GM13976 (cell line): ENCODE results near the gene CUX1.
"Not testable (repeated sequence)": the region's sequence is repeated elsewhere in the genome, so short reads cannot be mapped to it uniquely, and the experiment has no call there.

ENCODE experiments used
- DNase-seq: peaks from one replicate; pipeline ENCODE4 v3.0.0; 2012; ENCODE audit warnings: low spot score
- in situ Hi-C: fragments of 300-500 bp; cut with MboI; formaldehyde crosslinking; loops from one replicate; pipeline ENCODE4 v1.12.0; 2022; ENCODE audit warnings: low sequenced_read_pairs, mixed read lengths, inconsistent platforms; ENCODE audit not compliant: unreplicated experiment
- TF ChIP-seq, protein P1 (sequence below): IDR thresholded peaks from 2 replicates; pipeline ENCODE4 v1.5.1; 2012; ENCODE audit warnings: borderline replicate concordance, mild to moderate bottlenecking; ENCODE audit not compliant: insufficient read depth; ENCODE audit errors: extremely low read depth, missing control alignments, control extremely low read depth

CUX1 gene

GRCh38 chr7:101924171-101924570, 106.7 kb downstream of the CUX1 start:
- in situ Hi-C loops, result no loop called here
- TF ChIP-seq, protein P1, sequence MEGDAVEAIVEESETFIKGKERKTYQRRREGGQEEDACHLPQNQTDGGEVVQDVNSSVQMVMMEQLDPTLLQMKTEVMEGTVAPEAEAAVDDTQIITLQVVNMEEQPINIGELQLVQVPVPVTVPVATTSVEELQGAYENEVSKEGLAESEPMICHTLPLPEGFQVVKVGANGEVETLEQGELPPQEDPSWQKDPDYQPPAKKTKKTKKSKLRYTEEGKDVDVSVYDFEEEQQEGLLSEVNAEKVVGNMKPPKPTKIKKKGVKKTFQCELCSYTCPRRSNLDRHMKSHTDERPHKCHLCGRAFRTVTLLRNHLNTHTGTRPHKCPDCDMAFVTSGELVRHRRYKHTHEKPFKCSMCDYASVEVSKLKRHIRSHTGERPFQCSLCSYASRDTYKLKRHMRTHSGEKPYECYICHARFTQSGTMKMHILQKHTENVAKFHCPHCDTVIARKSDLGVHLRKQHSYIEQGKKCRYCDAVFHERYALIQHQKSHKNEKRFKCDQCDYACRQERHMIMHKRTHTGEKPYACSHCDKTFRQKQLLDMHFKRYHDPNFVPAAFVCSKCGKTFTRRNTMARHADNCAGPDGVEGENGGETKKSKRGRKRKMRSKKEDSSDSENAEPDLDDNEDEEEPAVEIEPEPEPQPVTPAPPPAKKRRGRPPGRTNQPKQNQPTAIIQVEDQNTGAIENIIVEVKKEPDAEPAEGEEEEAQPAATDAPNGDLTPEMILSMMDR, result no peak
- no peak for DNase-seq

GRCh38 chr7:101926265-101926664, 108.8 kb downstream of the CUX1 start:
- no peak for DNase-seq
- in situ Hi-C loops, result no loop called here
- TF ChIP-seq, protein P1, result no peak

DNA sequence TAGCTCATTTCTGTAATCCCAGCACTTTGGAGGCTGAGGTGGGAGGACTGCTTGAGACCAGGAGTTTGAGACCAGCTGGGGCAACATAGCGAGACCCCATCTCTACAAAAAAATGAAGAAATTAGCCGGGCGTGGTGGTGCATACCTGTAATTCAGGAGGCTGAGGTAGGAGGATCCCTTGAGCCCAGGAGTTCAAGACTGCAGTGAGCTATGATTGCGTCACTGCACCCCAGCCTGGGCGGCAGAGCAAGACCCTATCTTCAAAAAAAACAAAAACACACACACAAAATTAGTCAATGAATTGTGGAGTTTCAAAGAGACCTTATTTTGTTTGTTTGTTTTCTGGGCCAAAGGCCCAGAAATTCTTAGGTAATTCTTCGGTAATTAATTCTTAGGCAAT, 110.0 kb downstream of the CUX1 start:
- TF ChIP-seq, protein P1, result no peak
- in situ Hi-C loops, result no loop called here

DNA sequence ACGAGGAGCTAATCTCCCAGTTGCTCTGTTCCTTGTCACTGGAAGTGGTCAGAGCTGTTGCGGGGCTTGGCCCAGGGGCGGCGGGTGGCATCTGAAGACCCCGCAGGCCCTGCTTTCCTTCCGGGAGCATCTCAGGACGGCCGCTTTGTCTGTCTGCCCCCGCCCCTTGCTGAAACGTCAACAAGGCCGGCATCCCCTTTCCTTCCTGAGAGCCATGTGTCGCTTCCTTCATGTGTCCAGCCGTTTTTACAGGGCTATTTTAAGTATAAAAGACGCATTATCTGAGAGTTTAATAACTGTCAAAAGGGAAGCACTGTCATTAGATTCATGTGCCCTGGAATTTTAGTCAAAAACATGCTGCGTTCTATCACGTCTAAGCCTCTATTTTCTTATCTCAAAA, 110.4 kb downstream of the CUX1 start:
- TF ChIP-seq, protein P1, result no peak

More for the DNA sequence above, 110.0 kb downstream of the CUX1 start:
- DNase-seq, result no peak

DNA sequence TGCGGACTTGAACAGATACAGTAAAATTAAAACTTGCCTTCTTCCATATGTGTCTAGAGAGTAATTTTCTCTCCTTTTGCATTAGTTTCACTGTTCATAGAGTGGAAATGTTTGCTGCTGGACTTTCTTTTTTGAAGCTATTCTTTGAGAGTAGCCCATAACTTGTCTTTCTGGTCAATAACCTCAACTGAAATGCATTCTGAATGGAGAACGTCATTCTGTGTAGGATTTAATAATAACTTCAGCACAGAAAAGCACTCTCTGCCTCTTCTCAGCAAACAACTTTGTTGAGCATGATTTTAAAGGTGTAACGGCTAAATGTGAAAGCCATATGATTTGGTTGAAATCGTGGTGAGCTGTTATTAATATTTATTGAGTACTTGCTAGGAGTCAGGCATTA, 111.8 kb downstream of the CUX1 start:
- TF ChIP-seq, protein P1, result no peak
- DNase-seq, result no peak
- in situ Hi-C loops, result no loop called here

More for the DNA sequence above, 110.4 kb downstream of the CUX1 start:
- in situ Hi-C loops, result no loop called here
- DNase-seq, result no peak

DNA sequence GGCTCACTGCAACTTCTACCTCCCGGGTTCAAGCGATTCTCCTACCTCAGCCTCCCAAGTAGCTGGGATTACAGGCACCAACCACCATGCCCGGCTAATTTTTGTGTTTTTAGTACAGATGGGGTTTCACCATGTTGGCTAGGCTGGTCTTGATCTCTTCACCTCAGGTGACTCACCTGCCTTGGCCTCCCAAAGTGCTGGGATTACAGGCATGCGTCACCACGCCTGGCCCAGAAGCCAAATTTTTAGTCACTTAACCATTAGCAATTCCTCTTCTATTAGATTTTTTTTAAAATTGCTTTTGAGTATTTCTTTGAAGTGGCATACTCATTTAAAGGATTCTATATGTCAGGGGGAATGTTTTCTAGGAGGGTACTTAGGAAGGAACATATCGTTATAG, 112.5 kb downstream of the CUX1 start:
- DNase-seq, in situ Hi-C loops: not testable (repeated sequence)

- DNase-seq, result no peak
- TF ChIP-seq, protein P1, result no peak
- in situ Hi-C loops, result no loop called here
Observed at GRCh38 chr7:101932083-101932482, 114.7 kb downstream of the CUX1 start.
